Uterus (tissue), 4 donors: Measurements from ENCODE around the gene NT5DC3. TPM values are rescaled to one million over a fixed set of nuclear protein-coding genes. Genes with fewer than 3 reads are reported as not detected.

Source experiments
- DNase-seq, 2 donors: peaks; one replicate each; pipeline ENCODE4 v3.0.0-alpha.2; 2019 to 2020
- H3K27ac ChIP-seq, 2 donors: fragments of 200-600 bp; sonication (generic); 1 replicate in 1 of 2; 2 replicates in 1 of 2; pipeline ENCODE4 v1.5.1; 2016 to 2018
- H3K27me3 ChIP-seq, 2 donors: fragments of 200-600 bp; sonication (generic); one replicate each; pipeline ENCODE4 v1.5.1; 2018 to 2019; ENCODE audit warnings: control low read depth in 1 of 2
- H3K36me3 ChIP-seq, 2 donors: fragments of 200-600 bp; sonication (generic); one replicate each; pipeline ENCODE4 v1.5.1; 2019; ENCODE audit warnings: control low read depth in 1 of 2
- H3K4me1 ChIP-seq, 2 donors: fragments of 200-600 bp; sonication (generic); one replicate each; pipeline ENCODE4 v1.5.1; 2018 to 2019; ENCODE audit warnings: control low read depth in 1 of 2
- H3K4me3 ChIP-seq, 2 donors: fragments of 200-600 bp; sonication (generic); 1 replicate in 1 of 2; 2 replicates in 1 of 2; pipeline ENCODE4 v1.5.1; 2018 to 2019; ENCODE audit warnings: mild to moderate bottlenecking in 1 of 2
- H3K9me3 ChIP-seq, 2 donors: fragments of 200-600 bp; sonication (generic); one replicate each; pipeline ENCODE4 v1.5.1; 2019; ENCODE audit warnings: control low read depth in 1 of 2
- CTCF ChIP-seq, 4 experiments: fragments of 200-600 bp in 2 of 4; fragments of 450-650 bp in 2 of 4; sonication (generic) in 2 of 4; IDR thresholded peaks; one replicate each; pipeline ENCODE4 v1.5.1; 2016 to 2019; ENCODE audit warnings: antibody characterized with exemption in 4 of 4, mild to moderate bottlenecking in 2 of 4, moderate library complexity in 1 of 4
- POLR2A ChIP-seq, 2 donors: fragments of 450-650 bp; IDR thresholded peaks; one replicate each; pipeline ENCODE4 v1.6.1; 2016; ENCODE audit warnings: antibody characterized with exemption in 2 of 2, mild to moderate bottlenecking in 1 of 2, moderate library complexity in 1 of 2
- intact Hi-C: fragments of 100-400 bp; cut with DNase I; formaldehyde crosslinking; loops from one replicate; pipeline ENCODE4 v1.15.1; 2023; ENCODE audit warnings: low total_unique reads
- total RNA-seq, 4 donors: library from RNA; depleted of rRNA in 3 of 4; stranded (reverse); fragments of >200 nt in 3 of 4; gene quantifications; one replicate each; pipeline versions ENCODE4 v1.1.0 to v1.2.4, GENCODE V29; 2014 to 2023
- donor health status: DM: yes; HTN: yes; CAD: no.

Gene NT5DC3
- total RNA-seq, 4 donors from 2014 or later, result 5.6 to 60.9 (median 15.9) TPM

GRCh38 chr12:103823871-103824270, 17.2 kb downstream of the NT5DC3 start:
- TF ChIP-seq POLR2A (IDR thresholded peaks at IDR 0.05) (no peak), CTCF (IDR thresholded peaks at IDR 0.05) (no peak)
- Histone ChIP-seq H3K4me1 (peaks cover 0 to 6% of the 10 kb centered on the region in 2 donors), H3K27me3 (no peaks in the 10 kb centered on the region), H3K4me3 (no peak overlapping the region), H3K36me3 (no peaks in the 10 kb centered on the region), H3K27ac (no peak overlapping the region), H3K9me3 (no peaks in the 10 kb centered on the region)
- intact Hi-C loops, result no loop called here
- no peak for DNase-seq

- Histone ChIP-seq H3K36me3 (no peaks in the 10 kb centered on the region), H3K27me3 (no peaks in the 10 kb centered on the region), H3K4me1 (peaks cover 0 to 6% of the 10 kb centered on the region in 2 donors), H3K9me3 (no peaks in the 10 kb centered on the region), H3K4me3 (no peak overlapping the region), H3K27ac (no peak overlapping the region)
- DNase-seq, result no peak
- TF ChIP-seq POLR2A (IDR thresholded peaks at IDR 0.05), result no peak
- intact Hi-C loops, result no loop called here
Observed at GRCh38 chr12:103821773-103822172, 19.3 kb downstream of the NT5DC3 start.

GRCh38 chr12:103820881-103821489, 20.0 kb downstream of the NT5DC3 start:
- Histone ChIP-seq H3K36me3 (no peaks in the 10 kb centered on the region), H3K4me1 (peaks cover 0 to 6% of the 10 kb centered on the region in 2 donors), H3K27me3 (no peaks in the 10 kb centered on the region), H3K4me3 (no peak overlapping the region), H3K27ac (peak overlapping the region; percentile 61 to 78), H3K9me3 (no peaks in the 10 kb centered on the region)
- TF ChIP-seq CTCF (IDR thresholded peaks at IDR 0.05) (no peak), POLR2A (IDR thresholded peaks at IDR 0.05) (no peak)
- DNase-seq, result no peak
- intact Hi-C loops, result no loop called here

- no peak for TF ChIP-seq POLR2A (IDR thresholded peaks at IDR 0.05)
- no peak for TF ChIP-seq CTCF (IDR thresholded peaks at IDR 0.05)
- no peak overlapping the region for H3K4me3 ChIP-seq
- peaks cover 0 to 6% of the 10 kb centered on the region in 2 donors for H3K4me1 ChIP-seq
- intact Hi-C loops, result no loop called here
- no peaks in the 10 kb centered on the region for H3K9me3 ChIP-seq
- DNase-seq, result no peak
- H3K27ac ChIP-seq, result peak overlapping the region; percentile 61 to 78
- H3K27me3 ChIP-seq, result no peaks in the 10 kb centered on the region
- no peaks in the 10 kb centered on the region for H3K36me3 ChIP-seq
Observed at GRCh38 chr12:103820361-103820760, 20.7 kb downstream of the NT5DC3 start.

- peaks cover 0 to 6% of the 10 kb centered on the region in 2 donors for H3K4me1 ChIP-seq
Observed at GRCh38 chr12:103819892-103820291, 21.1 kb downstream of the NT5DC3 start.

More at GRCh38 chr12:103819892-103820291, 21.1 kb downstream of the NT5DC3 start:
- no peaks in the 10 kb centered on the region for H3K36me3 ChIP-seq
- no peaks in the 10 kb centered on the region for H3K9me3 ChIP-seq
- intact Hi-C loops, result no loop called here
- DNase-seq, result no peak
- peak overlapping the region; percentile 61 to 78 for H3K27ac ChIP-seq
- TF ChIP-seq CTCF (IDR thresholded peaks at IDR 0.05) (no peak), POLR2A (IDR thresholded peaks at IDR 0.05) (no peak)
- no peak overlapping the region for H3K4me3 ChIP-seq
- H3K27me3 ChIP-seq, result no peaks in the 10 kb centered on the region
